A673 (cell line): ENCODE data around the gene NSMCE3. TPM values are rescaled to one million over a fixed set of nuclear protein-coding genes. Genes with fewer than 3 reads are reported as not detected.

Source experiments
- BruUV-seq: library from RNA; stranded (reverse); fragments of 400-500 nt; replicated peaks from 2 replicates; lab custom pipeline; 2021; lab: Mats Ljungman, UMichigan
- CTCF ChIA-PET: fragments of 300-600 bp; sonication (Branson Sonifier 250); formaldehyde crosslinking; loops from one replicate; lab custom pipeline; 2022; ENCODE audit warnings: antibody characterized with exemption; lab: Charles Lee
- POLR2A ChIA-PET: fragments of 300-600 bp; sonication (Branson Sonifier 250); formaldehyde crosslinking; loops from one replicate; lab custom pipeline; 2022; ENCODE audit warnings: antibody characterized with exemption; ENCODE audit not compliant: low non-redundant PET; lab: Charles Lee
- DNase-seq: peaks from one replicate; pipeline ENCODE4 v3.0.0-alpha.2; 2015; ENCODE audit warnings: low spot score
- H3K27ac ChIP-seq: fragments of 200-600 bp; sonication (generic); 2 replicates; pipeline ENCODE4 v1.5.1; 2016; ENCODE audit warnings: mixed run types, low read depth, mild to moderate bottlenecking, mixed read lengths, antibody characterized with exemption, low read length; ENCODE audit not compliant: poor library complexity, severe bottlenecking
- H3K27me3 ChIP-seq: fragments of 200-600 bp; sonication (generic); replicated peaks from 2 replicates; pipeline ENCODE4 v1.6.1; 2017; ENCODE audit warnings: mixed run types, low read depth, mild to moderate bottlenecking, mixed read lengths, antibody characterized with exemption, low read length; ENCODE audit not compliant: insufficient read depth, poor library complexity
- H3K36me3 ChIP-seq: fragments of 200-600 bp; sonication (generic); 2 replicates; pipeline ENCODE4 v1.6.1; 2016; ENCODE audit warnings: mixed run types, mild to moderate bottlenecking, mixed read lengths, antibody characterized with exemption, low read length; ENCODE audit not compliant: insufficient read depth, poor library complexity, severe bottlenecking
- H3K4me1 ChIP-seq: fragments of 200-600 bp; sonication (generic); 2 replicates; pipeline ENCODE4 v1.6.1; 2017; ENCODE audit warnings: mixed run types, mild to moderate bottlenecking, mixed read lengths, antibody characterized with exemption, low read length; ENCODE audit not compliant: insufficient read depth, poor library complexity, severe bottlenecking
- H3K4me3 ChIP-seq: fragments of 200-600 bp; sonication (generic); 2 replicates; pipeline ENCODE4 v1.5.1; 2016; ENCODE audit warnings: low read depth, mixed run types, mild to moderate bottlenecking, mixed read lengths, low read length; ENCODE audit not compliant: poor library complexity, severe bottlenecking
- H3K9me3 ChIP-seq: fragments of 200-600 bp; sonication (generic); 2 replicates; pipeline ENCODE4 v1.6.1; 2016; ENCODE audit warnings: mixed run types, low read depth, mild to moderate bottlenecking, mixed read lengths, antibody characterized with exemption, low read length; ENCODE audit not compliant: poor library complexity, severe bottlenecking
- EZH2 ChIP-seq: fragments of 200-600 bp; sonication (generic); IDR thresholded peaks from 2 replicates; pipeline ENCODE4 v1.6.1; 2017; ENCODE audit warnings: borderline replicate concordance, low read depth, mild to moderate bottlenecking, mixed read lengths, antibody characterized with exemption, low read length; ENCODE audit not compliant: poor library complexity, severe bottlenecking
- intact Hi-C: fragments of 100-400 bp; cut with micrococcal nuclease; formaldehyde crosslinking; loops from one replicate; pipeline ENCODE4 v1.10.0; 2022; ENCODE audit not compliant: unreplicated experiment
- total RNA-seq: library from RNA; stranded (reverse); gene quantifications from 2 replicates; pipeline ENCODE4 v1.2.3, GENCODE V29; 2021
- TF ChIP-seq, protein P1 (sequence below): fragments of 300-800, 200-600 bp; sonication (generic); conservative IDR thresholded peaks from 2 replicates; pipeline ENCODE4 v1.5.1; 2017; ENCODE audit warnings: low read depth, mild to moderate bottlenecking, antibody characterized with exemption, low read length, moderate library complexity, mixed read lengths

The NSMCE3 gene
- total RNA-seq, 1 experiment from 2014 or later, result 7.2 TPM

DNA sequence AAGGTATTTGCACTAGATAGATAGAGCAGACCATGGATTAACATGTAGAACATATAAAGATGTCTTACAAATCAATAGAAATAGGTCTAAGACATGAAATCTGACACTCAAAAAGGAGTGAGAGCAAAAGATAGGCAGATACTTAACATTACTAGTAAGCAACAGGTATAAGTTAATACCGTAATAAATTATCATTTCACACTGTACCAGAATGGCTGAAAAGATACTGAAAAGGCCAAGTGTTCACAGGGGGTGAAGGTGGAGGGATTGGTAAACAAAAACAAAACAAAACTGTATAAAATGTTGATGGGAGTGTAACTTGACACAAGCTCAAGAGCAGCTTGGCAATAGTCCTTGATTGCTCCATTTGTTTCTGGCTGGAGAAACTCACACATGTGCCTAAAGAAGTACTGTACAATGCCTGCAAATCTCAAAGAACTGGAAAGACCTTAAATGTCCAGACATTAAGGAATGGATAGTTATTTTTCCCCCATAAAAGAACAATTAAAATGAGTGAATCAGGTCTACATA lies 3.5 kb downstream of the NSMCE3 start:
- H3K27me3 ChIP-seq, result no peaks in the 10 kb centered on the region
- H3K36me3 ChIP-seq, result no peaks in the 10 kb centered on the region
- no peak for TF ChIP-seq EZH2
- intact Hi-C loops, result loop anchor here (5.0 kb wide), 1 partner anchor 129 kb away; no protein-coding TSS in a partner anchor
- ChIA-PET POLR2A (no interaction called here), CTCF (no interaction called here)
- H3K9me3 ChIP-seq, result no peaks in the 10 kb centered on the region
- no peak overlapping the region for H3K27ac ChIP-seq
- BruUV-seq, result no TSS peak
- H3K4me1 ChIP-seq, result peaks cover 7% of the 10 kb centered on the region
- DNase-seq, result no peak
- no peak overlapping the region for H3K4me3 ChIP-seq

DNA sequence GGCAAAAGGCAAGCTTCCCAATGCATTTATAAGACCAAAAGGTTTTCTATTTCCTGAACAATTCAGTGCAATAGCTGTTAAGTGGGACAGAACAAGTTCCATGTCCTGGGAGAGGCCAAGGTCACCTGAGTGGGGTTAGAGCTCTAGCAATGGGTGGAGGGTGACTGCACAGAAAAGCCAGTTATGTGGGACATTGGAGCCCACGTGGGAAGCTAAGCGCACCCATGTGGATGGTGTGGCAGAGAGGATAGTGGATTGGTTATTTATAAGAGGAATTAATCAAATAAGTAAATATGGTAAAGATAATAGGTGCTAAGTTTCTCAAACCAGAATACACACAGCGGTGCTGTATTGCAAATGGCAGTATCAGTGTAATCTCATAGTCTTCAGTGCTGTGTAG lies 6.3 kb downstream of the NSMCE3 start:
- H3K9me3 ChIP-seq, result no peaks in the 10 kb centered on the region
- TF ChIP-seq, protein P1, sequence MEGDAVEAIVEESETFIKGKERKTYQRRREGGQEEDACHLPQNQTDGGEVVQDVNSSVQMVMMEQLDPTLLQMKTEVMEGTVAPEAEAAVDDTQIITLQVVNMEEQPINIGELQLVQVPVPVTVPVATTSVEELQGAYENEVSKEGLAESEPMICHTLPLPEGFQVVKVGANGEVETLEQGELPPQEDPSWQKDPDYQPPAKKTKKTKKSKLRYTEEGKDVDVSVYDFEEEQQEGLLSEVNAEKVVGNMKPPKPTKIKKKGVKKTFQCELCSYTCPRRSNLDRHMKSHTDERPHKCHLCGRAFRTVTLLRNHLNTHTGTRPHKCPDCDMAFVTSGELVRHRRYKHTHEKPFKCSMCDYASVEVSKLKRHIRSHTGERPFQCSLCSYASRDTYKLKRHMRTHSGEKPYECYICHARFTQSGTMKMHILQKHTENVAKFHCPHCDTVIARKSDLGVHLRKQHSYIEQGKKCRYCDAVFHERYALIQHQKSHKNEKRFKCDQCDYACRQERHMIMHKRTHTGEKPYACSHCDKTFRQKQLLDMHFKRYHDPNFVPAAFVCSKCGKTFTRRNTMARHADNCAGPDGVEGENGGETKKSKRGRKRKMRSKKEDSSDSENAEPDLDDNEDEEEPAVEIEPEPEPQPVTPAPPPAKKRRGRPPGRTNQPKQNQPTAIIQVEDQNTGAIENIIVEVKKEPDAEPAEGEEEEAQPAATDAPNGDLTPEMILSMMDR, result no peak
- no peak for TF ChIP-seq EZH2
- ChIA-PET CTCF (no interaction called here), POLR2A (no interaction called here)
- H3K27ac ChIP-seq, result no peak overlapping the region
- H3K36me3 ChIP-seq, result no peaks in the 10 kb centered on the region
- H3K27me3 ChIP-seq, result no peaks in the 10 kb centered on the region
- DNase-seq, result no peak
- intact Hi-C loops, result no loop called here
- H3K4me1 ChIP-seq, result peaks cover 4% of the 10 kb centered on the region
- BruUV-seq, result no TSS peak
- H3K4me3 ChIP-seq, result no peak overlapping the region

DNA sequence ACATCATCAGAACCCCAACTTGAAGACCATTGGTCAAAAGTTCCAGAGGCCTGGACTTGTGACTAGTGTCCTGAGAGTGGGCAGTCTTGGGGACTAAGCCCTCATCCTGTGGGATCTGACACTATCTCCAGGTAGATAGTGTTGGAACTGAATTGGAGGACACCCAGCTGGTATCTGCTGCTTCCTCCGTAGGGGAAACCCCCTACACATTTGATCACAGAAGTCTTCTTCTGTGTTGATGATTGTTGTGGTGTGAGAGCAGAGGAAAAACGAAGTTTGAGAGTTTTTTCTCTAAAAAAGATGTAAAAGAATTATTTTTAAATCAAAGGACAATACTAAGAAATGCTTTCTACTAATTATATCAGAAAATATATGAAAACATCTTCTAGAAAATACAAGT lies 6.9 kb downstream of the NSMCE3 start:
- intact Hi-C loops, result no loop called here
- CTCF ChIA-PET, result no interaction called here
- H3K27me3 ChIP-seq, result no peaks in the 10 kb centered on the region
- POLR2A ChIA-PET, result no interaction called here
- H3K4me3 ChIP-seq, result no peak overlapping the region
- peaks cover 4% of the 10 kb centered on the region for H3K4me1 ChIP-seq
- no peak for DNase-seq
- H3K36me3 ChIP-seq, result no peaks in the 10 kb centered on the region
- TF ChIP-seq EZH2, result no peak
- TF ChIP-seq, protein P1, result no peak
- BruUV-seq, result no TSS peak
- no peaks in the 10 kb centered on the region for H3K9me3 ChIP-seq
- no peak overlapping the region for H3K27ac ChIP-seq

DNA sequence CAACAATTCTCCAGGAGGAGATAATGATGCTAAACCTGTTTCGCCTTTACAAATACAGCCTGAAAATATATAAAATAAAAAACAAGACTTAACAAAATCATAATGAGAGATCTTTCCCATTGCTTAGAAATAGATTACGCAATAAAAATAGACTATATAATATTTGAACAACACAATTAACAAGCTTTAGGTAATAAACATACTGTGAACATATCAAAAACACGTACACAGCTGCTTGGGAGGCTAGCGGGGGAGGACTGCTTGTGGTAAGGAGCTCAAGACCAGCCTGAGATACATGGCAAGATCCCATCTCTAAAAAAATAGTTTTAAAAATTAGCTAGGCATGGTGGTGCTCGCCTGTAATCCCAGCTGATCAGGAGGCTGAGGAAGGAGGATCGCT lies 8.7 kb downstream of the NSMCE3 start:
- ChIA-PET CTCF (no interaction called here), POLR2A (no interaction called here)
- BruUV-seq, result no TSS peak
- Histone ChIP-seq H3K27me3 (no peaks in the 10 kb centered on the region), H3K4me3 (no peak overlapping the region), H3K27ac (no peak overlapping the region), H3K36me3 (no peaks in the 10 kb centered on the region), H3K4me1 (no peaks in the 10 kb centered on the region), H3K9me3 (no peaks in the 10 kb centered on the region)
- intact Hi-C loops, result no loop called here
- no peak for TF ChIP-seq EZH2
- TF ChIP-seq, protein P1, result no peak
- no peak for DNase-seq
